ENCODE measurements around the gene LST1. TPM values are rescaled to one million over a fixed set of nuclear protein-coding genes. Genes with fewer than 3 reads are reported as not detected.

The LST1 gene
- total and polyA plus RNA-seq, 2 of the 8 experiments (the other 6 are each of a cell fraction or from before 2014, with no cell fraction given): not detected

DNA sequence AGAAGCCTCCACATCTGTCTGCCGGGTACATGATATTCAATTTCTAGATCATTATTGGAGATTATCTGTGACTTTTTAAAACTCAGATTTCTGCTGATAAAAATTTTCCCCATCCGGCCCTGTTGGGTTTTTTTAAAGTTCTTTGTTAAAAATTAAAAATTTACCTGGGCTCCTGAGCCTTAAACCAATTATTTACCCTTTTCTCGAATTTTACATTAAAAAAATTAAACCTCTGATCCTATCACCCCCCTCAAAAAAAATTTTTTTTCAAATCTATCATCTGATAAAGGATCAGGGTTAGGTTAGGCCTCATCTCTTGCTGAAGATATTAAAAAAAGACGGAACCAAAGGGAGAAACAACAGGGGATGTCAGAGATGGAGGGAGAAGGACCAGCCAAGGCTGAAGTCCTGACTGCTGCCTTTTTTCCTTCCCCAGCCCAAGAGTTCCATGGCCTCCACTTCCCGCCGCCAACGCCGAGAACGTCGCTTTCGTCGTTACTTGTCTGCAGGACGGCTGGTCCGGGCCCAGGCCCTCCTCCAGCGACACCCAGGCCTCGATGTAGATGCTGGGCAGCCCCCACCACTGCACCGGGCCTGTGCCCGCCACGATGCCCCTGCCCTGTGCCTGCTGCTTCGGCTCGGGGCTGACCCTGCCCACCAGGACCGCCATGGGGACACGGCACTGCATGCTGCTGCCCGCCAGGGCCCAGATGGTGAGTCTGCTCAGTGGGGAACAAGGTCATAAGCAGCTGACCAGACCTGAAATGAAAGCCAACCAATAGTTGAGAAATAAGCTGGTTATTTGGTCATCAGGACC, 38.1 kb upstream of the LST1 start (continued):
- TF ChIP-seq, protein P1, sequence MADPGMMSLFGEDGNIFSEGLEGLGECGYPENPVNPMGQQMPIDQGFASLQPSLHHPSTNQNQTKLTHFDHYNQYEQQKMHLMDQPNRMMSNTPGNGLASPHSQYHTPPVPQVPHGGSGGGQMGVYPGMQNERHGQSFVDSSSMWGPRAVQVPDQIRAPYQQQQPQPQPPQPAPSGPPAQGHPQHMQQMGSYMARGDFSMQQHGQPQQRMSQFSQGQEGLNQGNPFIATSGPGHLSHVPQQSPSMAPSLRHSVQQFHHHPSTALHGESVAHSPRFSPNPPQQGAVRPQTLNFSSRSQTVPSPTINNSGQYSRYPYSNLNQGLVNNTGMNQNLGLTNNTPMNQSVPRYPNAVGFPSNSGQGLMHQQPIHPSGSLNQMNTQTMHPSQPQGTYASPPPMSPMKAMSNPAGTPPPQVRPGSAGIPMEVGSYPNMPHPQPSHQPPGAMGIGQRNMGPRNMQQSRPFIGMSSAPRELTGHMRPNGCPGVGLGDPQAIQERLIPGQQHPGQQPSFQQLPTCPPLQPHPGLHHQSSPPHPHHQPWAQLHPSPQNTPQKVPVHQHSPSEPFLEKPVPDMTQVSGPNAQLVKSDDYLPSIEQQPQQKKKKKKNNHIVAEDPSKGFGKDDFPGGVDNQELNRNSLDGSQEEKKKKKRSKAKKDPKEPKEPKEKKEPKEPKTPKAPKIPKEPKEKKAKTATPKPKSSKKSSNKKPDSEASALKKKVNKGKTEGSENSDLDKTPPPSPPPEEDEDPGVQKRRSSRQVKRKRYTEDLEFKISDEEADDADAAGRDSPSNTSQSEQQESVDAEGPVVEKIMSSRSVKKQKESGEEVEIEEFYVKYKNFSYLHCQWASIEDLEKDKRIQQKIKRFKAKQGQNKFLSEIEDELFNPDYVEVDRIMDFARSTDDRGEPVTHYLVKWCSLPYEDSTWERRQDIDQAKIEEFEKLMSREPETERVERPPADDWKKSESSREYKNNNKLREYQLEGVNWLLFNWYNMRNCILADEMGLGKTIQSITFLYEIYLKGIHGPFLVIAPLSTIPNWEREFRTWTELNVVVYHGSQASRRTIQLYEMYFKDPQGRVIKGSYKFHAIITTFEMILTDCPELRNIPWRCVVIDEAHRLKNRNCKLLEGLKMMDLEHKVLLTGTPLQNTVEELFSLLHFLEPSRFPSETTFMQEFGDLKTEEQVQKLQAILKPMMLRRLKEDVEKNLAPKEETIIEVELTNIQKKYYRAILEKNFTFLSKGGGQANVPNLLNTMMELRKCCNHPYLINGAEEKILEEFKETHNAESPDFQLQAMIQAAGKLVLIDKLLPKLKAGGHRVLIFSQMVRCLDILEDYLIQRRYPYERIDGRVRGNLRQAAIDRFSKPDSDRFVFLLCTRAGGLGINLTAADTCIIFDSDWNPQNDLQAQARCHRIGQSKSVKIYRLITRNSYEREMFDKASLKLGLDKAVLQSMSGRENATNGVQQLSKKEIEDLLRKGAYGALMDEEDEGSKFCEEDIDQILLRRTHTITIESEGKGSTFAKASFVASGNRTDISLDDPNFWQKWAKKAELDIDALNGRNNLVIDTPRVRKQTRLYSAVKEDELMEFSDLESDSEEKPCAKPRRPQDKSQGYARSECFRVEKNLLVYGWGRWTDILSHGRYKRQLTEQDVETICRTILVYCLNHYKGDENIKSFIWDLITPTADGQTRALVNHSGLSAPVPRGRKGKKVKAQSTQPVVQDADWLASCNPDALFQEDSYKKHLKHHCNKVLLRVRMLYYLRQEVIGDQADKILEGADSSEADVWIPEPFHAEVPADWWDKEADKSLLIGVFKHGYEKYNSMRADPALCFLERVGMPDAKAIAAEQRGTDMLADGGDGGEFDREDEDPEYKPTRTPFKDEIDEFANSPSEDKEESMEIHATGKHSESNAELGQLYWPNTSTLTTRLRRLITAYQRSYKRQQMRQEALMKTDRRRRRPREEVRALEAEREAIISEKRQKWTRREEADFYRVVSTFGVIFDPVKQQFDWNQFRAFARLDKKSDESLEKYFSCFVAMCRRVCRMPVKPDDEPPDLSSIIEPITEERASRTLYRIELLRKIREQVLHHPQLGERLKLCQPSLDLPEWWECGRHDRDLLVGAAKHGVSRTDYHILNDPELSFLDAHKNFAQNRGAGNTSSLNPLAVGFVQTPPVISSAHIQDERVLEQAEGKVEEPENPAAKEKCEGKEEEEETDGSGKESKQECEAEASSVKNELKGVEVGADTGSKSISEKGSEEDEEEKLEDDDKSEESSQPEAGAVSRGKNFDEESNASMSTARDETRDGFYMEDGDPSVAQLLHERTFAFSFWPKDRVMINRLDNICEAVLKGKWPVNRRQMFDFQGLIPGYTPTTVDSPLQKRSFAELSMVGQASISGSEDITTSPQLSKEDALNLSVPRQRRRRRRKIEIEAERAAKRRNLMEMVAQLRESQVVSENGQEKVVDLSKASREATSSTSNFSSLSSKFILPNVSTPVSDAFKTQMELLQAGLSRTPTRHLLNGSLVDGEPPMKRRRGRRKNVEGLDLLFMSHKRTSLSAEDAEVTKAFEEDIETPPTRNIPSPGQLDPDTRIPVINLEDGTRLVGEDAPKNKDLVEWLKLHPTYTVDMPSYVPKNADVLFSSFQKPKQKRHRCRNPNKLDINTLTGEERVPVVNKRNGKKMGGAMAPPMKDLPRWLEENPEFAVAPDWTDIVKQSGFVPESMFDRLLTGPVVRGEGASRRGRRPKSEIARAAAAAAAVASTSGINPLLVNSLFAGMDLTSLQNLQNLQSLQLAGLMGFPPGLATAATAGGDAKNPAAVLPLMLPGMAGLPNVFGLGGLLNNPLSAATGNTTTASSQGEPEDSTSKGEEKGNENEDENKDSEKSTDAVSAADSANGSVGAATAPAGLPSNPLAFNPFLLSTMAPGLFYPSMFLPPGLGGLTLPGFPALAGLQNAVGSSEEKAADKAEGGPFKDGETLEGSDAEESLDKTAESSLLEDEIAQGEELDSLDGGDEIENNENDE (IDR thresholded peaks at IDR 0.05; ENCODE audit: insufficient replicate concordance, low read length): no peak
- TF ChIP-seq PHF8 (conservative IDR thresholded peaks at IDR 0.05; ENCODE audit: low read depth, low read length): no peak
- TF ChIP-seq BCL11A (IDR thresholded peaks at IDR 0.05; ENCODE audit: low read depth in 2 of 2, low read length in 2 of 2): no peak
- TF ChIP-seq GTF2F1 (IDR thresholded peaks at IDR 0.05; ENCODE audit: borderline replicate concordance, low read depth, low read length): no peak
- no peak for TF ChIP-seq CEBPB (IDR thresholded peaks at IDR 0.05; ENCODE audit: low read depth, low read length)
- no peak for TF ChIP-seq SP1 (IDR thresholded peaks at IDR 0.05; ENCODE audit: low read depth, low read length)
- no peak for TF ChIP-seq POLR2A (IDR thresholded peaks at IDR 0.05; ENCODE audit: control extremely low read depth in 1 of 2, low read depth in 2 of 2, low read length in 2 of 2)
- no peak for TF ChIP-seq SP4 (IDR thresholded peaks at IDR 0.05; ENCODE audit: low read length)
- TF ChIP-seq EZH2 (IDR thresholded peaks at IDR 0.05; ENCODE audit: low read depth, low read length, severe bottlenecking): no peak
- no peak for TF ChIP-seq TAF7 (optimal IDR thresholded peaks at IDR 0.05; ENCODE audit: borderline replicate concordance, low read depth, low read length)
